Measurements from ENCODE around the gene RNASE4.

GRCh38 chr14:20679907-20680306, 4.5 kb upstream of the RNASE4 start:
- no peak for TF ChIP-seq CTCF (IDR thresholded peaks at IDR 0.05)
- no peak for TF ChIP-seq POLR2A (IDR thresholded peaks at IDR 0.05)

All from prostate gland (tissue), 2 donors.